Cardiac muscle cell (in vitro differentiated cells and primary cell): ENCODE measurements around the gene SPTLC3. TPM values are rescaled to one million over a fixed set of nuclear protein-coding genes. Genes with fewer than 3 reads are reported as not detected.

Source experiments
- DNase-seq, 2 donors: peaks; one replicate each; pipeline versions ENCODE4 v3.0.0 to v3.0.0-alpha.2; 2010 to 2017; ENCODE audit warnings: low read depth in 1 of 2, low spot score in 1 of 2
- H3K27ac ChIP-seq: fragments of 200-600 bp; sonication (generic); 2 replicates; pipeline ENCODE4 v1.5.1; 2016
- H3K27me3 ChIP-seq: fragments of 200-600 bp; sonication (generic); 2 replicates; pipeline ENCODE4 v1.6.0; 2016; ENCODE audit warnings: control low read depth
- H3K36me3 ChIP-seq: fragments of 200-600 bp; sonication (generic); 2 replicates; pipeline ENCODE4 v1.5.1; 2016; ENCODE audit warnings: control low read depth
- H3K4me1 ChIP-seq: fragments of 200-600 bp; sonication (generic); 2 replicates; pipeline ENCODE4 v1.8.1; 2017; ENCODE audit warnings: low read depth, mild to moderate bottlenecking, mixed run types
- H3K4me3 ChIP-seq: fragments of 200-600 bp; sonication (generic); 2 replicates; pipeline ENCODE4 v1.5.1; 2016; ENCODE audit warnings: mild to moderate bottlenecking
- H3K9me3 ChIP-seq: fragments of 200-600 bp; sonication (generic); 2 replicates; pipeline ENCODE4 v1.5.1; 2017; ENCODE audit warnings: low read depth, mild to moderate bottlenecking, control low read depth
- CTCF ChIP-seq: IDR thresholded peaks from 2 replicates; pipeline ENCODE4 v1.5.1; 2012; ENCODE audit warnings: low read depth, mild to moderate bottlenecking, low read length
- polyA plus RNA-seq: library from polyadenylated mRNA; unstranded; fragments of >200 nt; fragmentation: Nextera tagmentation; extraction: Ambion mirVana; gene quantifications from 2 replicates; pipeline ENCODE4 v1.2.1, GENCODE V29; 2016
- total RNA-seq: library from RNA; depleted of rRNA; stranded (reverse); fragments of >200 nt; gene quantifications from 2 replicates; pipeline ENCODE4 v1.2.3, GENCODE V29; 2016

Gene SPTLC3
- total and polyA plus RNA-seq, 2 experiments from 2014 or later, result 2.2 to 6.2 TPM

- peaks cover 4% of the 10 kb centered on the region for H3K4me1 ChIP-seq
- no peak for DNase-seq
- H3K27ac ChIP-seq, result no peak overlapping the region
- no peaks in the 10 kb centered on the region for H3K36me3 ChIP-seq
- no peaks in the 10 kb centered on the region for H3K27me3 ChIP-seq
- no peaks in the 10 kb centered on the region for H3K9me3 ChIP-seq
- TF ChIP-seq CTCF, result no peak
- H3K4me3 ChIP-seq, result no peak overlapping the region
Observed at GRCh38 chr20:13139459-13140150, 130.8 kb downstream of the SPTLC3 start.

DNA sequence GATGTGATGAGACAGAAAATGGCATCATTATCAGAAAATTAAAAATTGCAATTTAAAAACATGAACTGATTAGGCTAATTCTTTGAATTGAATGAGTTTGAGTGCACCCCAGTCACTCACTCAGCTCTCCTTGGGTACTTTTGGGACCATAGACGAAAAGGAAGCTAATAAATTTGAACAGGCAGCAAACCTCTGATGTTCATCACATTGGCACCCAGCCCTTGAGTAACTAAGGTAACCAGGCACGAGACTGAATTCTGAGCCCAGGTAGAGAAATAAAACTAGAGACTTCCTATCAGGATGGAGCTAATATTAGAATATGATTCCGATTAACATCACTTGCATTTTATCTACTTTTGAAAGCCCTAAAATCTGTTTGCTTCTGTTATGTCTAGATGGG, 131.4 kb downstream of the SPTLC3 start:
- H3K4me1 ChIP-seq, result peaks cover 4% of the 10 kb centered on the region
- H3K4me3 ChIP-seq, result no peak overlapping the region
- no peak overlapping the region for H3K27ac ChIP-seq
- no peaks in the 10 kb centered on the region for H3K36me3 ChIP-seq
- H3K27me3 ChIP-seq, result no peaks in the 10 kb centered on the region
- no peak for DNase-seq
- TF ChIP-seq CTCF, result no peak
- H3K9me3 ChIP-seq, result no peaks in the 10 kb centered on the region

GRCh38 chr20:13140775-13141174, 132.0 kb downstream of the SPTLC3 start:
- H3K9me3 ChIP-seq, result no peaks in the 10 kb centered on the region
- peaks cover 4% of the 10 kb centered on the region for H3K4me1 ChIP-seq
- no peaks in the 10 kb centered on the region for H3K36me3 ChIP-seq
- H3K4me3 ChIP-seq, result no peak overlapping the region
- TF ChIP-seq CTCF, result no peak
- no peak for DNase-seq
- no peaks in the 10 kb centered on the region for H3K27me3 ChIP-seq
- H3K27ac ChIP-seq, result no peak overlapping the region

GRCh38 chr20:13141546-13141945, 132.8 kb downstream of the SPTLC3 start:
- no peaks in the 10 kb centered on the region for H3K9me3 ChIP-seq
- TF ChIP-seq CTCF, result no peak
- DNase-seq, result no peak
- no peaks in the 10 kb centered on the region for H3K27me3 ChIP-seq
- peaks cover 5% of the 10 kb centered on the region for H3K4me1 ChIP-seq
- no peak overlapping the region for H3K4me3 ChIP-seq
- no peak overlapping the region for H3K27ac ChIP-seq
- H3K36me3 ChIP-seq, result no peaks in the 10 kb centered on the region

- DNase-seq, result no peak
- H3K4me3 ChIP-seq, result no peak overlapping the region
Observed at GRCh38 chr20:13142143-13142542, 133.4 kb downstream of the SPTLC3 start.

More at GRCh38 chr20:13142143-13142542, 133.4 kb downstream of the SPTLC3 start:
- Histone ChIP-seq H3K27me3 (no peaks in the 10 kb centered on the region), H3K36me3 (no peaks in the 10 kb centered on the region), H3K27ac (no peak overlapping the region), H3K4me1 (peaks cover 8% of the 10 kb centered on the region), H3K9me3 (no peaks in the 10 kb centered on the region)
- TF ChIP-seq CTCF, result no peak
